ENCODE data around the gene PBX4. TPM values are rescaled to one million over a fixed set of nuclear protein-coding genes. Genes with fewer than 3 reads are reported as not detected.
A peak's percentile ranks its signal among the peaks of the same experiment; 100 is the strongest.

Gene PBX4
- total RNA-seq, 1 experiment from 2014 or later, result 11.6 TPM

GRCh38 chr19:19619849-19620210 lies 1.3 kb upstream of the PBX4 start:
- no peak overlapping the region for H3K27ac ChIP-seq (ENCODE audit: low read depth, low read length)
- CTCF ChIA-PET, result no interaction called here
- H3K4me1 ChIP-seq (ENCODE audit: control insufficient read depth in 1 of 2, insufficient read depth in 2 of 2, low read length in 2 of 2), result peaks cover 26 to 42% of the 10 kb centered on the region in 2 experiments
- peaks cover 19% of the 10 kb centered on the region for H3K79me2 ChIP-seq (ENCODE audit: insufficient read depth, low read length)
- RAD21 ChIA-PET (ENCODE audit: low non-redundant PET in 1 of 2, low total read pairs in 2 of 2, uncharacterized antibody in 2 of 2, unreplicated experiment in 2 of 2), result no interaction called here
- no peak overlapping the region for H3K9ac ChIP-seq (ENCODE audit: low read length)
- H4K20me1 ChIP-seq (ENCODE audit: insufficient read depth), result no peaks in the 10 kb centered on the region
- POLR2A ChIA-PET, result no interaction called here
- H3K9me3 ChIP-seq (ENCODE audit: control insufficient read depth in 1 of 2, insufficient read depth in 1 of 2, low read depth in 1 of 2, low read length in 2 of 2), result no peaks in the 10 kb centered on the region
- H3K36me3 ChIP-seq (ENCODE audit: control insufficient read depth in 1 of 2, insufficient read depth in 2 of 2, low read length in 2 of 2), result peaks cover 0 to 5% of the 10 kb centered on the region in 2 experiments; a peak in 1 of 4 replicates
- no peak overlapping the region for H2AFZ ChIP-seq (ENCODE audit: low read depth, low read length, poor library complexity, severe bottlenecking)
- no peak for ATAC-seq
- DNase-seq (ENCODE audit: low read depth, low spot score), result no peak
- no peak overlapping the region for H3K4me3 ChIP-seq (replicated peaks in 1 of 2; ENCODE audit: low read depth in 1 of 2, low read length in 2 of 2)
- BruUV-seq (replicated peaks), result no TSS peak
- no peaks in the 10 kb centered on the region for H3K9me2 ChIP-seq (ENCODE audit: insufficient read depth)
- intact Hi-C loops (cut with micrococcal nuclease), result no loop called here
- TF ChIP-seq EGR1 (IDR thresholded peaks at IDR 0.05; ENCODE audit: low read depth), result no peak
- no peak for TF ChIP-seq CBX3 (IDR thresholded peaks at IDR 0.05; ENCODE audit: low read depth)
- TF ChIP-seq ELF1 (IDR thresholded peaks at IDR 0.05; ENCODE audit: borderline replicate concordance, low read depth), result no peak
- H3K4me2 ChIP-seq (ENCODE audit: low read length), result no peak overlapping the region
- no peaks in the 10 kb centered on the region for H3K27me3 ChIP-seq (ENCODE audit: insufficient read depth, low read length)

GRCh38 chr19:19619181-19619848 lies 828 bp upstream of the PBX4 start:
- peak overlapping the region; percentile 15; the same call in 1 of the 2 replicates for H3K27ac ChIP-seq (ENCODE audit: low read depth, low read length)
- POLR2A ChIA-PET, result no interaction called here
- no peak for TF ChIP-seq SRF (IDR thresholded peaks at IDR 0.05; ENCODE audit: low read depth)
- no peak for TF ChIP-seq CEBPB (IDR thresholded peaks at IDR 0.05; ENCODE audit: low read depth)
- TF ChIP-seq RAD21 (IDR thresholded peaks at IDR 0.05; ENCODE audit: low read depth), result no peak
- no peak for TF ChIP-seq SP1 (IDR thresholded peaks at IDR 0.05; ENCODE audit: low read depth)
- TF ChIP-seq JUND (IDR thresholded peaks at IDR 0.05), result no peak
- no peak for TF ChIP-seq YY1 (IDR thresholded peaks at IDR 0.05; ENCODE audit: extremely low read depth, insufficient replicate concordance, low read depth, low read length)
- TF ChIP-seq SIN3A (IDR thresholded peaks at IDR 0.05; ENCODE audit: low read depth), result no peak
- TF ChIP-seq ZNF274 (IDR thresholded peaks at IDR 0.05; ENCODE audit: low read depth, low read length), result no peak
- TF ChIP-seq CBX3 (IDR thresholded peaks at IDR 0.05; ENCODE audit: low read depth), result no peak
- TF ChIP-seq MAX (IDR thresholded peaks at IDR 0.05), result no peak
- no peak for TF ChIP-seq FOSL1 (IDR thresholded peaks at IDR 0.05; ENCODE audit: low read depth)
- TF ChIP-seq, protein P1, sequence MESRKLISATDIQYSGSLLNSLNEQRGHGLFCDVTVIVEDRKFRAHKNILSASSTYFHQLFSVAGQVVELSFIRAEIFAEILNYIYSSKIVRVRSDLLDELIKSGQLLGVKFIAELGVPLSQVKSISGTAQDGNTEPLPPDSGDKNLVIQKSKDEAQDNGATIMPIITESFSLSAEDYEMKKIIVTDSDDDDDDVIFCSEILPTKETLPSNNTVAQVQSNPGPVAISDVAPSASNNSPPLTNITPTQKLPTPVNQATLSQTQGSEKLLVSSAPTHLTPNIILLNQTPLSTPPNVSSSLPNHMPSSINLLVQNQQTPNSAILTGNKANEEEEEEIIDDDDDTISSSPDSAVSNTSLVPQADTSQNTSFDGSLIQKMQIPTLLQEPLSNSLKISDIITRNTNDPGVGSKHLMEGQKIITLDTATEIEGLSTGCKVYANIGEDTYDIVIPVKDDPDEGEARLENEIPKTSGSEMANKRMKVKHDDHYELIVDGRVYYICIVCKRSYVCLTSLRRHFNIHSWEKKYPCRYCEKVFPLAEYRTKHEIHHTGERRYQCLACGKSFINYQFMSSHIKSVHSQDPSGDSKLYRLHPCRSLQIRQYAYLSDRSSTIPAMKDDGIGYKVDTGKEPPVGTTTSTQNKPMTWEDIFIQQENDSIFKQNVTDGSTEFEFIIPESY (IDR thresholded peaks at IDR 0.05; ENCODE audit: extremely low read depth, insufficient replicate concordance, low read length), result no peak
- no peak for TF ChIP-seq POLR2AphosphoS5 (IDR thresholded peaks at IDR 0.05; ENCODE audit: low read depth, low read length)
- no peak for TF ChIP-seq EZH2phosphoT487 (IDR thresholded peaks at IDR 0.05; ENCODE audit: borderline replicate concordance)
- TF ChIP-seq EGR1 (IDR thresholded peaks at IDR 0.05; ENCODE audit: low read depth), result no peak
- no peak for TF ChIP-seq CTCF (IDR thresholded peaks at IDR 0.05 in 2 of 3, conservative IDR thresholded peaks at IDR 0.05 in 1 of 3; ENCODE audit: borderline replicate concordance in 1 of 3, insufficient read depth in 1 of 3, low read depth in 2 of 3, low read length in 2 of 3)

More at GRCh38 chr19:19619181-19619848, 828 bp upstream of the PBX4 start:
- Histone ChIP-seq H3K9me3 (ENCODE audit: control insufficient read depth in 1 of 2, insufficient read depth in 1 of 2, low read depth in 1 of 2, low read length in 2 of 2) (no peaks in the 10 kb centered on the region), H3K4me2 (ENCODE audit: low read length) (peak overlapping the region; percentile 99), H3K4me1 (ENCODE audit: control insufficient read depth in 1 of 2, insufficient read depth in 2 of 2, low read length in 2 of 2) (peaks cover 31 to 47% of the 10 kb centered on the region in 2 experiments), H3K36me3 (ENCODE audit: control insufficient read depth in 1 of 2, insufficient read depth in 2 of 2, low read length in 2 of 2) (peaks cover 0 to 5% of the 10 kb centered on the region in 2 experiments; a peak in 1 of 4 replicates), H3K9me2 (ENCODE audit: insufficient read depth) (no peaks in the 10 kb centered on the region), H4K20me1 (ENCODE audit: insufficient read depth) (no peaks in the 10 kb centered on the region), H3K79me2 (ENCODE audit: insufficient read depth, low read length) (peaks cover 23% of the 10 kb centered on the region), H3K4me3 (replicated peaks in 1 of 2; ENCODE audit: low read depth in 1 of 2, low read length in 2 of 2) (peak overlapping the region; percentile 31 to 86; a peak in 2 of 4 replicates), H3K9ac (ENCODE audit: low read length) (peak overlapping the region; percentile 93), H3K27me3 (ENCODE audit: insufficient read depth, low read length) (no peaks in the 10 kb centered on the region), H2AFZ (ENCODE audit: low read depth, low read length, poor library complexity, severe bottlenecking) (no peak overlapping the region)
- intact Hi-C loops (cut with micrococcal nuclease), result no loop called here
- no peak for DNase-seq (ENCODE audit: low read depth, low spot score)
- RAD21 ChIA-PET (ENCODE audit: low non-redundant PET in 1 of 2, low total read pairs in 2 of 2, uncharacterized antibody in 2 of 2, unreplicated experiment in 2 of 2), result no interaction called here
- no peak for ATAC-seq
- CTCF ChIA-PET, result no interaction called here
- BruUV-seq (replicated peaks), result no TSS peak
